WERI-Rb-1 (cell line): ENCODE data around the gene RSPH9.
"Not testable (repeated sequence)": the region's sequence is repeated elsewhere in the genome, so short reads cannot be mapped to it uniquely, and the experiment has no call there.

ENCODE experiments used
- DNase-seq: peaks from one replicate; pipeline ENCODE4 v3.0.0-alpha.2; 2020
- H3K27ac ChIP-seq: fragments of 250-450 bp; sonication (Bioruptor Pico); 2 replicates; pipeline ENCODE4 v1.5.1; 2020; ENCODE audit warnings: mild to moderate bottlenecking, moderate library complexity
- H3K27me3 ChIP-seq: fragments of 250-450 bp; sonication (Bioruptor Pico); 2 replicates; pipeline ENCODE4 v1.5.1; 2021; ENCODE audit warnings: mild to moderate bottlenecking, low read depth, moderate library complexity; ENCODE audit not compliant: insufficient read depth, severe bottlenecking
- H3K36me3 ChIP-seq: fragments of 250-450 bp; sonication (Bioruptor Pico); 2 replicates; pipeline ENCODE4 v1.5.1; 2020; ENCODE audit warnings: mild to moderate bottlenecking, moderate library complexity
- H3K4me3 ChIP-seq: 2 replicates; pipeline ENCODE4 v1.5.1; 2011; ENCODE audit warnings: low read depth, mild to moderate bottlenecking, control low read depth, low read length
- H3K9me3 ChIP-seq: fragments of 250-450 bp; sonication (Bioruptor Pico); 2 replicates; pipeline ENCODE4 v1.5.1; 2021; ENCODE audit warnings: mild to moderate bottlenecking, moderate library complexity; ENCODE audit not compliant: severe bottlenecking
- TF ChIP-seq, protein P1 (sequence below): IDR thresholded peaks from 2 replicates; pipeline ENCODE4 v1.5.1; 2011; ENCODE audit warnings: low read depth, mild to moderate bottlenecking, control low read depth, inconsistent platforms, low read length

The RSPH9 gene

DNA sequence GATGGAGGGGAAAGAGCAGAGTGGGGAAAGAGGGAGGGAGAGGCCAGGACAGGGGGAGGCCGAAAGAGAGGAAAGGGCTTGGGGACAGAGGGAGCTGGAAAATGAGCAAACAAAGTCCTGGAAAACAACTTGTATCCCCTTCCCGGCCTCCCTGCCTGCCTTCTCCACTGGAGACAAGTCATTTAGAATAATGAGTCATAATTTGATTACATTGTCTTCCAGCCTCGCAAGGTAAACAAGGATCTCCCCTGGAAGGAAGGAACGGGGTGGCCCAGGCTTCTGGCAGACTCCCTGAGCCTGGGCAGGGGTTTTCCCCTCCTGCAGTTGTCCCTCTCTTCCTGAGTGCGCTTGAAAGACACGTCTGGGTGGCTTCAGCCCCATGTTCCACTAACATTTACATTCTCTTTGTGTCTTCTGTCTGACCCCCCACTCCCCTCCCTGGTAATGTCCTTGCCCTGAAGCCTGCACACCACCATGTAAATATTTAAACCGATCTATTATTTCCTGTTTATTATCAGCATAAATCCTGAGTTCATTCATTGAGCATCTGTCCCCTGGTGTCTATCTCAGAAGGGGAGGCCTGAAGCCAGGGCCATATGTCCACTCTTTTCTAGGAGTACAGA lies 54.8 kb downstream of the RSPH9 start:
- DNase-seq = peak; percentile 53
- peak overlapping the region; percentile 73 for H3K27ac ChIP-seq
- no peaks in the 10 kb centered on the region for H3K9me3 ChIP-seq
- H3K4me3 ChIP-seq = no peak overlapping the region; the same call in 1 of the 2 replicates
- no peaks in the 10 kb centered on the region for H3K27me3 ChIP-seq
- TF ChIP-seq, protein P1, sequence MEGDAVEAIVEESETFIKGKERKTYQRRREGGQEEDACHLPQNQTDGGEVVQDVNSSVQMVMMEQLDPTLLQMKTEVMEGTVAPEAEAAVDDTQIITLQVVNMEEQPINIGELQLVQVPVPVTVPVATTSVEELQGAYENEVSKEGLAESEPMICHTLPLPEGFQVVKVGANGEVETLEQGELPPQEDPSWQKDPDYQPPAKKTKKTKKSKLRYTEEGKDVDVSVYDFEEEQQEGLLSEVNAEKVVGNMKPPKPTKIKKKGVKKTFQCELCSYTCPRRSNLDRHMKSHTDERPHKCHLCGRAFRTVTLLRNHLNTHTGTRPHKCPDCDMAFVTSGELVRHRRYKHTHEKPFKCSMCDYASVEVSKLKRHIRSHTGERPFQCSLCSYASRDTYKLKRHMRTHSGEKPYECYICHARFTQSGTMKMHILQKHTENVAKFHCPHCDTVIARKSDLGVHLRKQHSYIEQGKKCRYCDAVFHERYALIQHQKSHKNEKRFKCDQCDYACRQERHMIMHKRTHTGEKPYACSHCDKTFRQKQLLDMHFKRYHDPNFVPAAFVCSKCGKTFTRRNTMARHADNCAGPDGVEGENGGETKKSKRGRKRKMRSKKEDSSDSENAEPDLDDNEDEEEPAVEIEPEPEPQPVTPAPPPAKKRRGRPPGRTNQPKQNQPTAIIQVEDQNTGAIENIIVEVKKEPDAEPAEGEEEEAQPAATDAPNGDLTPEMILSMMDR = no peak
- no peaks in the 10 kb centered on the region for H3K36me3 ChIP-seq

DNA sequence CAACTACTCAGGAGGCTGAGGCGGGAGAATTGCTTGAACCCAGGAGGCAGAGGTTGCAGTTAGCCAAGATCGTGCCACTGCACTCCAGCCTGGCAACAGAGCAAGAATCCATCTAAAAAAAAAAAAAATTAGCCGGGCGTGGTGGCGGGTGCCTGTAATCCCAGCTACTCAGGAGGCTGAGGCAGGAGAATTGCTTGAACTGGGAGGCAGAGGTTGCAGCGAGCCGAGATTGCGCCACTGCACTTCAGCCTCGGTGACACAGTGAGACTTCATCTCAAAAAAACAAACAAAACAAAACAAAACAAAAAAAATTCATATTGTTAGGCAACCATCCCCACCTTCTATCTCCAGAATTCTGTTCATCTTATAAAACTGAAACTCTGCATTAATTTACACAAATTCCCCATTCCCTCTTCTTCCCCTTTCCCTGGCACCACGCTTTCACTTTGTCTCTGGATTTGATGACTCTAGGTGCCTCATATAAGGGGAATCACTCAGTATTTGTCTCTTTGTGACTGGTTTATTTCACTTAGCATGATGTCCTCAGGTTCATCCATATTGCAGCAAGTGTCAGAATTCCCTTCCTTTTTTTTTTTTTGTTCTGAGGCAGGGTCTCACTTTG lies 56.2 kb downstream of the RSPH9 start:
- not testable (repeated sequence) for H3K4me3 ChIP-seq, H3K27ac ChIP-seq, H3K27me3 ChIP-seq, DNase-seq, H3K9me3 ChIP-seq, H3K36me3 ChIP-seq

DNA sequence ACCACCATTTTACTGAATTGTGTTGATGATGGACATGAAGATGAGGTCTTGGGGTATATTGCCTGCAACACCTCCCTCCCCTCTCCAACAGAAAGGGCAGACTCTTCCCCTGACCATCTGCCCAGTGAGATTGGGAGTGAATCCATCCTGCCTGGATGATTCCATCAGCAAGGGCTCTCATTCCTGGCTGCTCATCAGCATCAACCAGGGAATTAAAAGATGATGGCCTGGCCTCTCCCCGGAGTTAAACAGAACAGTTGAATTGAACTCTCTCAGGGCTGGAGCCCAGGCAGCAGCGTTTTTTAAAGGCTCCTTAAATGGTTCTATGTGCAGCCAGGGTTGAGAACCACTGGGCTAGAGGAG lies 57.3 kb downstream of the RSPH9 start:
- Histone ChIP-seq H3K9me3 (no peaks in the 10 kb centered on the region), H3K27me3 (no peaks in the 10 kb centered on the region), H3K27ac (peak overlapping the region; percentile 35), H3K4me3 (no peak overlapping the region), H3K36me3 (no peaks in the 10 kb centered on the region)
- DNase-seq = peak; percentile 62
- TF ChIP-seq, protein P1 = no peak

DNA sequence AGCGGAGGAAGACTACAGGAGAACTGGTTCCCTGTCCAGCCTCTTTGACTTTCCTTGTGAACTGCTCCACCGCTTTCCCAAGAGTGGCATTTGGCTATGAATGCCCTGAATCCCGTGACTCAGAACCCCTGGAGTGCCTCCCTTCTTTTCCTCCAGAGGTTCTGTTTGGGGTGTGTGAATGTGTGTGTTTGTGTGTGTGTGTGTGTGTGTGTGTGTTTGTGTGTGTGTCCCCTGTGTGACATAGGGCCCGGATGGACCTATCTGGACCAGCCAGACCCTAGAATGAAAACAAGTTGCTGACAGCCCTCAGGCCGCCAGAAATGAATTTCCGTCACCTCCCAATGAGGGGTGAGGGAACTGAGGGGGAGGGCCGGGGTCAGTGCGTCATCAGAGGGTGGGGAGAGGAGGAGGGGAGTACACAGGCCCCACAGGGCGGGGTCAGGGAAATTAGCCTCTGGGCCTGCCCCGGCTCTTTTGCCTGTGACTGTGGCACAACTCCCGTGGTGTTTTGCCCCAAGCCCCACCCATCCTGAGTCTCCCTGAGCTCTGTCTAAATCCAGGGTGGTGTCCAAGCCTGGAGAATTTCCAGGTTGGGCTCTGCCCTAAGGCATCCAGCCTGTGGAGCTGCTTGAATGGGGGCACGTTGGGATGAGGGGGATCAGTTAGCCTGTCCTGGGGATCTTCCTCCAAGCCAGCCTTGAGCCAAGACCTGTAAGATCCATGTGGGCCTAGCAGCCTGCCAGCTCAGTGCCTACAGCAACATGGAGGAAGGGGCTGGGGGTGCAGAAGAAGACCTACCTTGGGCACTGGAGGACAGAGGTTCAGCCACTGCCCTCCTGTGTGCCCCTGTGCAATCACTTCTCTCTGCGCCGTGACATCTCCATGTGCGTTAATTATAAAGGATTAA lies 58.0 kb downstream of the RSPH9 start:
- no peaks in the 10 kb centered on the region for H3K9me3 ChIP-seq
- H3K27ac ChIP-seq = peak overlapping the region; percentile 35
- H3K36me3 ChIP-seq = no peaks in the 10 kb centered on the region
- TF ChIP-seq, protein P1 = no peak
- H3K4me3 ChIP-seq = no peak overlapping the region
- DNase-seq = peak; percentile 86
- H3K27me3 ChIP-seq = no peaks in the 10 kb centered on the region

DNA sequence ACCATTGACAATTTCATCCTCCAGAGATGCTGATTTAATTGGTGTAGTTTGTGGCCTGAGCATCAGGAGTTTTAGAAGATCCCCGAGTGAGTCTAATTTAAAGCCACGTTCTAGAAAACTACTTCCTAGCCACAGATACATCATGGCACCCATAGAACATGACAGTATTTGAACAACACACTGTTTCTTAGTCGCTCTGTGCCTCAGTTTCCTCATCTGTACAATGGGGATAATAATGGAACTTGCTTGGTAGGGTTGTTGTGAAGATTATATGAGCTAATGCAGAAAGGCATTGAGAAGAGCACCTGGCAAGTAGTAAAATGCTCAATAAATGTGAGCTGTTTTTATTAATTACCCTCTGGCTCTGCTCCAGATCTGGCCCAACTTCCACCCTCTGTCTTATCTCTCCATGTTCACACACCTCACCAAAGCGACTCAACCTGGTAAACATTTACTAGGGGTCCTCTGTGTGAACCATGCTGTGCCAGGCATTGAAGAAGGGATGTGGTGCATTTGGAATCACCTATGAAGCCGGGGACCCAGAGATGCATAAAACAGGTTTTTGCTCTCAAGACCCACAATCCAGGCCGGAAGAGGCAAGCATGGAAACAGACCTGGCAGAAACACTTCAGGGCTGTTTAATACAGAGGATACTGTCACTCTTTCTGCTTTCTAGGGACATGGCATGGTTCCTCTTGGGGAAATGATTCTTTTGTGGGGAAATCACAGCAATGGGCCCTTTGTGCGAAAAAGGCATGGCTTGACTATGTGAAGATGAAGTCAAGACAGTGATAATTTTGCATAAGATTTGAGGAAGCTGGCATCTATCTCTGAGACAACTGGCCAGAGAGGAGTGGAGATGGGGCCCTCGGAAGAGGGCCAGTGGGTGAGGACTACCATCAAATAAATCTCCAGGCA lies 58.9 kb downstream of the RSPH9 start:
- Histone ChIP-seq H3K9me3 (no peaks in the 10 kb centered on the region), H3K4me3 (no peak overlapping the region), H3K27ac (no peak overlapping the region), H3K27me3 (no peaks in the 10 kb centered on the region), H3K36me3 (no peaks in the 10 kb centered on the region)
- TF ChIP-seq, protein P1 = no peak
- no peak for DNase-seq
